ENCODE results near the gene WDTC1.
"Not testable (repeated sequence)": the region's sequence is repeated elsewhere in the genome, so short reads cannot be mapped to it uniquely, and the experiment has no call there.

The WDTC1 gene

GRCh38 chr1:27243665-27244064 lies 9.2 kb downstream of the WDTC1 start:
- not testable (repeated sequence) for DNase-seq

DNA sequence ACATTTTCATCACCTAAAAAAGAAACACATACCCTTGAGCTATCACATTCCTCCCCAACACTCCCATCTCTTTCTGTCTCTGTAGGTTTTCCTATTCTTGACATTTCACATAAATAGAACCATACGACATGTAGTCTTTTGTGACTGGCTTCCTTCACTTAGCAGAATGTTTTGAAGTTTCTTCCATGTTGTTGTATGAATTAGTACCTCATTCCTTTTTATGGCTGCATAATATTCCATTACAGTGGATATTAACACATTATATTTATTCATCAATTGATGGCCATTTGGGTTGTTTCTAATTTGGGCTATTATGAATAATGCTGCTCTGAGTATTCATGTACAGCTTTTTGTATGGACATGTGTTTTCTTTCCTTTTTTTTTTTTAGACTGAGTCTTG lies 11.8 kb downstream of the WDTC1 start:
- no peak for DNase-seq

- DNase-seq, result no peak
Measured at GRCh38 chr1:27253596-27253995, 19.2 kb downstream of the WDTC1 start.

GRCh38 chr1:27255136-27255535 lies 20.7 kb downstream of the WDTC1 start:
- no peak for DNase-seq

- no peak for DNase-seq
Measured at GRCh38 chr1:27257155-27257554, 22.7 kb downstream of the WDTC1 start.

- DNase-seq, result no peak
Measured at GRCh38 chr1:27258598-27258997, 24.2 kb downstream of the WDTC1 start.

DNA sequence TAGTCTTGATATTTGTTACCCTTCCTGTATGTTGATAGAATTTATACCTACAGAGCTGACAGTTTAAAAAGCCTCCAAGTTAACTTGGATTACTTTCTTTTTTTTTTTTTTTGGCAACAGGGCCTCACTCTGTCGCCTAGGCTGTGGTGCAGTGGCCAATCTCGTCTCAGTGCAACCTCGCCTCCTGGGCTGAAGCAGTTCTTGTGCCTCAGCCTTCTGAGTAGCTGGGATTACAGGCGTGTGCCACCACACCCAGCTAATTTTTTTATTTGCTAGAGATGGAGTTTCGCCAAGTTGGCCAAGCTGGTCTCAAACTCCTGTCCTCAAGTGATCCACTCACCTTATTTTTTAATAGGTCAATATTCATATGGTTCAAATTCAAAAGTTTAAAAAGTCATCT lies 32.7 kb downstream of the WDTC1 start:
- DNase-seq, result no peak

- no peak for DNase-seq
Measured at GRCh38 chr1:27269276-27269675, 34.8 kb downstream of the WDTC1 start.

DNA sequence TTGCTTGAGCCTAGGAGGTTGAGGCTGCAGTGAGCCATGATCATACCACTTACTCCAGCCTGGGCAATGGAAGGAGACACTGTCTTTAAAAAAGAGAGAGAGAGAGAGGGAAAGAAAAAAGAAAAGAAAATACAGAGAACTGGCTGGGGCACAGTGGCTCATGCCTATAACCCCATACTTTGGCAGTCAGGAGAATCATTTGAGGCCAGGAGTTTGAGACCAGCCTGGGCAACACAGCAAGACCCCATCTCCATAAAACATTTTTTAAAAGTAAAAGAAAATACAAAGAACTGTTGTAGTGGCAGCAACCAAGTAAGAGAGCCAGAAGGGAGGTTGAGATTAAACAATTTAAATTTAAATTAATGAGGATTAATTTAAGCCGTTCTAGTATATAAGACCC lies 39.8 kb downstream of the WDTC1 start:
- DNase-seq, result no peak

GRCh38 chr1:27275696-27276095 lies 41.3 kb downstream of the WDTC1 start:
- DNase-seq, result no peak

DNA sequence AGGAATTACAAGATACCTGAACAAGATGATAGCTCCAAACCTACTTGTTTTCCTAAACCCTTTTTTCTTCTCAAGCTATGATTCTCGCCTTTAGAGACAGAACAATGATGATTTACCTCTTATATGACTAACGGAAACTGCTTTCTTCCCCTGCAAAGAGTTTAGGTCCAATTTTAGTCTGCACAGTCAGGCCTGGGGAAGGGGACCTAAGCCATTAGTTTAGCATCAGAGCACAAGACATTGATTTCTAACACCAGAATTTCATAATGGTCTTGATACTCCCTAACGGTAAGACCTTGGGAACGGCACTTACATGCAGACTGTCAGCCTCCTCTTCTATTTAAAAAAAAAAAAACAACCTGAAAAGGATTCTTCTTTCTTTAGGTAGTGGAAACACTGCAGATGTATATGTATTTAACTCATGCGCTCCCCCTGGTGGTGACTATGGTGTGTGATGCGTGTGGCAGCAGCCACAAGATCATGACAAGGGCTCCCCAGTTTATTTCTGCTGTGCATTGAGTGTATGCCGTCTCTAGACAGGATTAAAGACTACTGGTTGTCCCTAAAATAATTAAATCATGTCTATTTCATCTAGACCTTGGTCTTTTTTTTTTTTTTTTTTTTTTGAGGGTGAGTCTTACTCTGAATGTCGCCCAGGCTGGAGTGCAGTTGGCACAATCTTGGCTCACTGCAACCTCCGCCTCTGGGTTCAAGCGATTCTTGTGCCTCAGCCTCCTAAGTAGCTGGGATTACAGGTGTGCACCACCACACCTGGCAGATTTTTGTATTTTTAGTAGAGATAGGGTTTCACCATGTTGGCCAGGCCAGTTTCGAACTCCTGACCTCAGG lies 50.2 kb downstream of the WDTC1 start:
- DNase-seq, result peak in 50 of 56 donors; percentile 4 to 92 (median 46)

DNA sequence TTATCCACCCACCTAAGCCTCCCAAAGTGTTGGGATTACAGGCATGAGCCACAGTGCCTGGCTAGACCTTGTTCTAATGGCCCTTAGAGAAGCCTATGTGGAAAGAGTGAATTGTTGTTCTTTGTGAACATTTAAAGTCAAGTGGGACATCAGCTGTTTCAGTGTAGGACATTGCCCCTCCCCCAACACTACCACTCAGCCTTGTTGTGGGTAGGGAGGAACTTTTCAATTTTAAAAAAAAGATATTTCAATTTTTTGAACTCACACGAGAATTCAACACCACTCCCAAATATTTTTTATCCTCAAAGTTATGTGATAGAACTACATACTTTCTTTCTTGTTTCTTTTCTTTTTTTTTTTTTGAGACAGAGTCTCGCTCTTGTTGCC lies 50.8 kb downstream of the WDTC1 start:
- no peak for DNase-seq

DNA sequence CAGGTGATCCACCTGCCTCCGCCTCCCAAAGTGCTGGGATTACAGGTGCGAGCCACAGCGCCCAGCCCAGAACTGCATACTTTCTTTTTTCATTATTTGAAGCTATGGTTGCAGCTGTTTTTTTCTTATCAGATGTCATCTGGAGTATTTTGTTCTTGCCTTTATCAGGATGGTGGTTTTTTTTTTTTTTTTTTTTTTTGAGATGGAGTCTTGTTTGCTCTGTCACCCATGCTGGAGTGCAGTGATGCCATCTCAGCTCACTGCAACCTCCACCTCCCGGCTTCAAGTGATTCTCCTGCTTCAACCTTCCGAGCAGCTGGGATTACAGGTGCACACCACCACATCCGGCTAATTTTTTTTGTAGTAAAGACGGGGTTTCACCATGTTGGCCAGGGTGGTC lies 51.4 kb downstream of the WDTC1 start:
- DNase-seq, result not testable (repeated sequence)

- DNase-seq, result not testable (repeated sequence)
Measured at GRCh38 chr1:27289125-27289524, 54.7 kb downstream of the WDTC1 start.

GRCh38 chr1:27290581-27290980 lies 56.1 kb downstream of the WDTC1 start:
- no peak for DNase-seq

- DNase-seq, result no peak
Measured at GRCh38 chr1:27292106-27292505, 57.7 kb downstream of the WDTC1 start.

GRCh38 chr1:27293915-27294314 lies 59.5 kb downstream of the WDTC1 start:
- DNase-seq, result no peak

DNA sequence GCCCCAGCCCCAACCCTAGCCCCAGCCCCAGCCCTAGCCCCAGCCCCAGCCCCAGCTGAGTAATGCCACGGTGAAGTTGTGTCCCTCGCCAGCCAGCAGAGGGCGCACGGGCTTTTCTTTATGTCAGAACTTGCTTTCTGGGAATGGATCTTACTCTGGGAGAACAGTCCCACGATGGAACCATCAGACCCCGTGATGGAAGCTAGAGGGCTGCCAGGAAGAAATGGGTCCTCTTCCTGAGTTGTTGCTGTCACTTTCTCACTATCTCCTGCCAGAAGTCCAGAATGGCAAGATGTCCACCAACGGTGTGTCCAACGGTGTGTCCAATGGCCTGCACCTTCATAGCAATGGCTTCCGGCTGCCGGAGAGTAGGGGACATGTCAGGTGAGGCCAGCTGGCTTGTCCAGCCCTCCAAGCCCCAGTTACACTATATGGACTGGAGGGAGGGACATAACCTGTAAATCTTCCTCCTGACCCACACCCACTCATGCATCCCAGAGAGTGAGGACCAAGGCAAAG lies 62.4 kb downstream of the WDTC1 start:
- peak in 48 of 56 donors; percentile 4 to 78 (median 37) for DNase-seq

DNA sequence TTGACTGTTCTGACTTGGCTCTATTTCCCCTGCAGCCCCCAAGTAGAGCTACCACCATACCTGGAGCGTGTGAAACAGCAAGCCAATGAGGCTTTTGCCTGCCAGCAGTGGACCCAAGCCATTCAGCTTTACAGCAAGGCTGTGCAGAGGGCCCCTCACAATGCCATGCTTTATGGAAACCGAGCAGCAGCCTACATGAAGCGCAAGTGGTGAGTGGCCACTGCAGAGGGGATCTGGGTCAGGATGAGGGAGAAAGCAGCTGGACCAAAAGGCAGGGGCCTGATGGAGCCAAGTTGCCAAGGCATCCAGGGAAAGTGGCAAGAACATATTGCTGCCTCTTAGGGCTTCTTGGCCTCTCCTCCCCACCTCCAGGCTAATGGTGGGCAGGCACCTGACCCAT lies 63.5 kb downstream of the WDTC1 start:
- no peak for DNase-seq

GRCh38 chr1:27298632-27299384 lies 64.4 kb downstream of the WDTC1 start:
- no peak for DNase-seq

GRCh38 chr1:27299385-27300271 lies 65.2 kb downstream of the WDTC1 start:
- DNase-seq, result peak in 45 of 56 donors; percentile 5 to 63 (median 37)
